ENCODE results near the gene CBL. TPM values are rescaled to one million over a fixed set of nuclear protein-coding genes. Genes with fewer than 3 reads are reported as not detected.

The CBL gene
- total and polyA plus RNA-seq, 10 of the 15 experiments (the other 5 are each of a cell fraction or from before 2014, with no cell fraction given) = 3.9 to 27.1 (median 9.5) TPM

DNA sequence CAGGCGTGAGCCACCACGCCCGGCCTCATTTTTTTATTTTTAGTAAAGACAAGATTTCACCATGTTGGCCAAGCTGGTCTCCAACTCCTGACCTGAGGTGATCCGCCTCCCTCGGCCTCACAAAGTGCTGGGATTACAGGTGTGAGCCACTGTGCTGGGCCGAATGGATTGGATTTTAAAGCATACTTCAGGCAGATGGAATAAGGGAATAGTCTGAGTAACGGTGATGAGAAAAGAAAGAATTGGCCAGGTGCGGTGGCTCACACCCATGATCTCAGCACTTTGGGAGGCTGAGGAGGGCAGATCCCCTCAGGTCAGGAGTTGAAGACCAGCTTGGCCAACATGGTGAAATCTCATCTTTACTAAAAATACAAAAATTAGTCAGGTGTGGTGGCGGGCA, 2.1 kb upstream of the CBL start:
- 81% methylated on average over 9 of the region's 9 CpGs for WGBS (ENCODE audit: insufficient coverage, insufficient replicate concordance, low lambda C conversion rate, missing lambda C conversion rate)
- no peaks in the 10 kb centered on the region for H3K36me3 ChIP-seq (ENCODE audit: control insufficient read depth in 2 of 2, insufficient read depth in 2 of 2, low read length in 1 of 2)
- no peaks in the 10 kb centered on the region; the same call in 2 of the 3 replicates for H3K9me3 ChIP-seq (replicated peaks; ENCODE audit: control insufficient read depth, insufficient read depth, low read length)
- SMC1A ChIA-PET (ENCODE audit: uncharacterized antibody, unreplicated experiment) = interaction anchor here (0.7 to 4.0 kb wide), 7 partner anchors 8 to 137 kb away, joined by 3 to 42 read pairs (median 6); partner anchors contain the start of gene VPS11
- FAIRE-seq (no peak), ATAC-seq (no peak), DNase-seq (ENCODE audit: low read depth, low spot score) (no peak)
- H3K9ac ChIP-seq (ENCODE audit: control insufficient read depth, insufficient read depth, low read length) = no peak overlapping the region
- no peak overlapping the region for H3K4me2 ChIP-seq (ENCODE audit: control insufficient read depth, insufficient read depth)
- peaks cover 29% of the 10 kb centered on the region for H3K79me2 ChIP-seq (ENCODE audit: control insufficient read depth, insufficient read depth, low read length)
- no peaks in the 10 kb centered on the region for H4K20me1 ChIP-seq (ENCODE audit: control insufficient read depth, insufficient read depth)
- H3K4me1 ChIP-seq (ENCODE audit: control insufficient read depth, insufficient read depth, low read length) = peaks cover 9% of the 10 kb centered on the region
- CTCF ChIA-PET = interaction anchor here (0.6 to 4.5 kb wide), 6 partner anchors 8 to 118 kb away, joined by 3 to 63 read pairs (median 24); partner anchors contain the start of gene NLRX1
- intact Hi-C loops (cut with micrococcal nuclease; ENCODE audit: unreplicated experiment) = no loop called here
- RAD21 ChIA-PET (ENCODE audit: unreplicated experiment) = interaction anchor here (1.8 to 3.6 kb wide), 2 partner anchors 58 to 79 kb away, joined by 6 to 44 read pairs; no protein-coding TSS in a partner anchor
- POLR2A ChIA-PET = interaction anchor here (0.5 to 1.7 kb wide), 3 partner anchors 57 to 187 kb away, joined by 3 to 7 read pairs (median 5); partner anchors contain the start of gene HINFP
- no peak overlapping the region for H3K27ac ChIP-seq (ENCODE audit: control insufficient read depth, insufficient read depth)
- no peaks in the 10 kb centered on the region for H3K27me3 ChIP-seq (replicated peaks in 1 of 2; ENCODE audit: control insufficient read depth in 2 of 2, insufficient read depth in 2 of 2, low read length in 1 of 2)
- H3K4me3 ChIP-seq = no peak overlapping the region
- in situ Hi-C loops (cut with MboI) = no loop called here
- H2AFZ ChIP-seq (ENCODE audit: control insufficient read depth, low read depth, low read length) = no peak overlapping the region
- BruUV-seq (replicated peaks) = no TSS peak
- TF ChIP-seq RFX5 (IDR thresholded peaks at IDR 0.05; ENCODE audit: low read depth, low read length) (no peak), BCL11A (IDR thresholded peaks at IDR 0.05; ENCODE audit: low read depth, low read length) (no peak), SRF (IDR thresholded peaks at IDR 0.05; ENCODE audit: low read depth in 2 of 2, low read length in 2 of 2) (no peak), PML (IDR thresholded peaks at IDR 0.05; ENCODE audit: low read length) (no peak), IKZF1 (conservative IDR thresholded peaks at IDR 0.05) (no peak), ZNF622 (IDR thresholded peaks at IDR 0.05) (no peak), EZH2 (IDR thresholded peaks at IDR 0.05; ENCODE audit: borderline replicate concordance, control insufficient read depth, low read depth, low read length) (no peak), ZBTB4 (CRISPR knock-in tag; IDR thresholded peaks at IDR 0.05) (no peak), NFYA (IDR thresholded peaks at IDR 0.05; ENCODE audit: borderline replicate concordance, low read depth, low read length) (no peak), YY1 (IDR thresholded peaks at IDR 0.05; ENCODE audit: low read depth, low read length) (no peak)
- TF ChIP-seq, protein P1, sequence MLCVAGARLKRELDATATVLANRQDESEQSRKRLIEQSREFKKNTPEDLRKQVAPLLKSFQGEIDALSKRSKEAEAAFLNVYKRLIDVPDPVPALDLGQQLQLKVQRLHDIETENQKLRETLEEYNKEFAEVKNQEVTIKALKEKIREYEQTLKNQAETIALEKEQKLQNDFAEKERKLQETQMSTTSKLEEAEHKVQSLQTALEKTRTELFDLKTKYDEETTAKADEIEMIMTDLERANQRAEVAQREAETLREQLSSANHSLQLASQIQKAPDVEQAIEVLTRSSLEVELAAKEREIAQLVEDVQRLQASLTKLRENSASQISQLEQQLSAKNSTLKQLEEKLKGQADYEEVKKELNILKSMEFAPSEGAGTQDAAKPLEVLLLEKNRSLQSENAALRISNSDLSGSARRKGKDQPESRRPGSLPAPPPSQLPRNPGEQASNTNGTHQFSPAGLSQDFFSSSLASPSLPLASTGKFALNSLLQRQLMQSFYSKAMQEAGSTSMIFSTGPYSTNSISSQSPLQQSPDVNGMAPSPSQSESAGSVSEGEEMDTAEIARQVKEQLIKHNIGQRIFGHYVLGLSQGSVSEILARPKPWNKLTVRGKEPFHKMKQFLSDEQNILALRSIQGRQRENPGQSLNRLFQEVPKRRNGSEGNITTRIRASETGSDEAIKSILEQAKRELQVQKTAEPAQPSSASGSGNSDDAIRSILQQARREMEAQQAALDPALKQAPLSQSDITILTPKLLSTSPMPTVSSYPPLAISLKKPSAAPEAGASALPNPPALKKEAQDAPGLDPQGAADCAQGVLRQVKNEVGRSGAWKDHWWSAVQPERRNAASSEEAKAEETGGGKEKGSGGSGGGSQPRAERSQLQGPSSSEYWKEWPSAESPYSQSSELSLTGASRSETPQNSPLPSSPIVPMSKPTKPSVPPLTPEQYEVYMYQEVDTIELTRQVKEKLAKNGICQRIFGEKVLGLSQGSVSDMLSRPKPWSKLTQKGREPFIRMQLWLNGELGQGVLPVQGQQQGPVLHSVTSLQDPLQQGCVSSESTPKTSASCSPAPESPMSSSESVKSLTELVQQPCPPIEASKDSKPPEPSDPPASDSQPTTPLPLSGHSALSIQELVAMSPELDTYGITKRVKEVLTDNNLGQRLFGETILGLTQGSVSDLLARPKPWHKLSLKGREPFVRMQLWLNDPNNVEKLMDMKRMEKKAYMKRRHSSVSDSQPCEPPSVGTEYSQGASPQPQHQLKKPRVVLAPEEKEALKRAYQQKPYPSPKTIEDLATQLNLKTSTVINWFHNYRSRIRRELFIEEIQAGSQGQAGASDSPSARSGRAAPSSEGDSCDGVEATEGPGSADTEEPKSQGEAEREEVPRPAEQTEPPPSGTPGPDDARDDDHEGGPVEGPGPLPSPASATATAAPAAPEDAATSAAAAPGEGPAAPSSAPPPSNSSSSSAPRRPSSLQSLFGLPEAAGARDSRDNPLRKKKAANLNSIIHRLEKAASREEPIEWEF (IDR thresholded peaks at IDR 0.05; ENCODE audit: insufficient replicate concordance, low read depth, low read length) = no peak
- TF ChIP-seq, protein P2, sequence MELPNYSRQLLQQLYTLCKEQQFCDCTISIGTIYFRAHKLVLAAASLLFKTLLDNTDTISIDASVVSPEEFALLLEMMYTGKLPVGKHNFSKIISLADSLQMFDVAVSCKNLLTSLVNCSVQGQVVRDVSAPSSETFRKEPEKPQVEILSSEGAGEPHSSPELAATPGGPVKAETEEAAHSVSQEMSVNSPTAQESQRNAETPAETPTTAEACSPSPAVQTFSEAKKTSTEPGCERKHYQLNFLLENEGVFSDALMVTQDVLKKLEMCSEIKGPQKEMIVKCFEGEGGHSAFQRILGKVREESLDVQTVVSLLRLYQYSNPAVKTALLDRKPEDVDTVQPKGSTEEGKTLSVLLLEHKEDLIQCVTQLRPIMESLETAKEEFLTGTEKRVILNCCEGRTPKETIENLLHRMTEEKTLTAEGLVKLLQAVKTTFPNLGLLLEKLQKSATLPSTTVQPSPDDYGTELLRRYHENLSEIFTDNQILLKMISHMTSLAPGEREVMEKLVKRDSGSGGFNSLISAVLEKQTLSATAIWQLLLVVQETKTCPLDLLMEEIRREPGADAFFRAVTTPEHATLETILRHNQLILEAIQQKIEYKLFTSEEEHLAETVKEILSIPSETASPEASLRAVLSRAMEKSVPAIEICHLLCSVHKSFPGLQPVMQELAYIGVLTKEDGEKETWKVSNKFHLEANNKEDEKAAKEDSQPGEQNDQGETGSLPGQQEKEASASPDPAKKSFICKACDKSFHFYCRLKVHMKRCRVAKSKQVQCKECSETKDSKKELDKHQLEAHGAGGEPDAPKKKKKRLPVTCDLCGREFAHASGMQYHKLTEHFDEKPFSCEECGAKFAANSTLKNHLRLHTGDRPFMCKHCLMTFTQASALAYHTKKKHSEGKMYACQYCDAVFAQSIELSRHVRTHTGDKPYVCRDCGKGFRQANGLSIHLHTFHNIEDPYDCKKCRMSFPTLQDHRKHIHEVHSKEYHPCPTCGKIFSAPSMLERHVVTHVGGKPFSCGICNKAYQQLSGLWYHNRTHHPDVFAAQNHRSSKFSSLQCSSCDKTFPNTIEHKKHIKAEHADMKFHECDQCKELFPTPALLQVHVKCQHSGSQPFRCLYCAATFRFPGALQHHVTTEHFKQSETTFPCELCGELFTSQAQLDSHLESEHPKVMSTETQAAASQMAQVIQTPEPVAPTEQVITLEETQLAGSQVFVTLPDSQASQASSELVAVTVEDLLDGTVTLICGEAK (IDR thresholded peaks at IDR 0.05; ENCODE audit: borderline replicate concordance) = no peak

All from GM12878 (cell line).